ENCODE measurements around the gene PEX11B. TPM values are rescaled to one million over a fixed set of nuclear protein-coding genes. Genes with fewer than 3 reads are reported as not detected.

PEX11B gene
- total RNA-seq, 1 experiment from 2014 or later, result 19.7 TPM

- Histone ChIP-seq H3K4me1 (replicated peaks; ENCODE audit: insufficient read depth) (peaks cover 27% of the 10 kb centered on the region), H3K9me3 (ENCODE audit: insufficient read depth, low read depth) (no peaks in the 10 kb centered on the region), H3K27ac (no peak overlapping the region), H3K27me3 (ENCODE audit: insufficient read depth, low read depth) (peaks cover 15% of the 10 kb centered on the region), H3F3A (ENCODE audit: insufficient read depth, low read depth) (peaks cover 14% of the 10 kb centered on the region), H4K20me1 (ENCODE audit: insufficient read depth) (no peaks in the 10 kb centered on the region), H3K9me2 (ENCODE audit: insufficient read depth) (no peaks in the 10 kb centered on the region), H3K4me2 (peak overlapping the region; percentile 84), H3K36me3 (ENCODE audit: low read depth) (no peaks in the 10 kb centered on the region), H2AFZ (peak overlapping the region; percentile 85; the same call in 1 of the 2 replicates), H3K79me2 (ENCODE audit: low read depth) (no peaks in the 10 kb centered on the region), H3K4me3 (peak overlapping the region; percentile 65)
- TF ChIP-seq EZH2 (IDR thresholded peaks at IDR 0.05; ENCODE audit: low read depth), result no peak
- no peak for TF ChIP-seq CTCF (conservative IDR thresholded peaks at IDR 0.05)
- BruUV-seq (replicated peaks), result no TSS peak
- ChIA-PET POLR2A (ENCODE audit: unreplicated experiment) (interaction anchor here (0.6 to 1.0 kb wide), 3 partner anchors 12 to 36 kb away, joined by 4 to 9 read pairs (median 5); partner anchors contain the start of gene RBM8A), CTCF (interaction anchor here (0.9 to 1.4 kb wide), 2 partner anchors 36 to 72 kb away, joined by 3 to 7 read pairs; partner anchors contain the start of gene RBM8A)
- intact Hi-C loops (cut with micrococcal nuclease; ENCODE audit: unreplicated experiment), result loop anchor here (2.0 kb wide), 1 partner anchor 31 kb away; no protein-coding TSS in a partner anchor
- DNase-seq, result peak in 1 of 2 experiments; percentile 60
Observed at GRCh38 chr1:145963265-145964019, 44.9 kb upstream of the PEX11B start.

DNA sequence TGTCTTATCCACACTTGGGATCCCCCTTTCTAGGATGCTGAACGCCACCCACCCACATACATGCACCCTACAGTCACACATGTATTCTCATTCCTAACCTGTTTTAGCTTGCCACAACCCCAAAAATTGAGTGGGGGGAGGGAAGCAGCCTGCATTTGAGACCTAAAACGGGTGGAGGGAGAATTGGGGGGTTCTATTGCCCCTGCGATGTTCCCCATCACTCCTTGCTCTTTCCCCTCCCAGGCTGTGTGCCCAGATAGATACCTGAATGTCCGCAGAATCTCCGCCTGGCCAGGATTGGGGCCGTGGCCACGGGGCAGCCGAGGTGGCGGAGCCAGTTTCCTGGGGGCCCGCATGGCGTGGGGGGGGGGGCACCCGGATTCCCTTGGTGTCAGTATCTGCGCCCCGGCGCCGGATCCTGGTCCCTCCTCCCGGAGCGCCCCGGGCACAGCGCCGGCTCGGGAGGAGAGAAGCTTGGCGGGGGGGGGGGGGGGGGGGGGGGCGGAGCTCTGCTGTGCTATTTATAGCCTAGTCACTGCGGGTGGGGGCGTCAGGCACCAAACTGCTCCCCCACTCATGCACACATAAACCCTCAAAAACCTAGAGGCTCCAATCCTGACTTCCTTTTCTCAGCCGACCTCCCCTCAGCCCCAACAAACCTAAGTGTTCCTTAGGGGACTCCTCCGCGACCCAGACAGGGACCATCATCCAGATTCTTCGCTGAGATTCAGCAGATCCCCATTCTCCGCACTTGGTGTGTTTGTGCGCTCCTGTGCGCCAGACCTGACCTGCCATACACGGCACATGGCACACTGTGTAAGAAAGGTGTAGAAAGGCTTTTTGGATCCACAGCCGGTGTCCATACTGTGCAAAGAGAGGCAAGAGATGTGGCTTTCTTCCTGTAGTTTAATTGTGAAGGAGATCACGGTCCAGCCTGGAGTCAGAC, 43.9 kb upstream of the PEX11B start:
- no peak overlapping the region for H3K27ac ChIP-seq
- intact Hi-C loops (cut with micrococcal nuclease; ENCODE audit: unreplicated experiment), result loop anchor here (2.0 kb wide), 1 partner anchor 32 kb away; no protein-coding TSS in a partner anchor

More for the DNA sequence above, 43.9 kb upstream of the PEX11B start:
- TF ChIP-seq EZH2 (IDR thresholded peaks at IDR 0.05; ENCODE audit: low read depth) (no peak), CTCF (conservative IDR thresholded peaks at IDR 0.05) (no peak)
- ChIA-PET CTCF (interaction anchor here (0.6 to 1.4 kb wide), 4 partner anchors 9 to 241 kb away, joined by 3 to 7 read pairs (median 6); partner anchors contain the start of gene RBM8A), POLR2A (ENCODE audit: unreplicated experiment) (interaction anchor here (0.6 to 1.0 kb wide), 2 partner anchors 35 to 36 kb away, joined by 4 to 9 read pairs; partner anchors contain the start of gene RBM8A)
- Histone ChIP-seq H3K4me3 (peak overlapping the region; percentile 49; the same call in 1 of the 2 replicates), H3F3A (ENCODE audit: insufficient read depth, low read depth) (peaks cover 14% of the 10 kb centered on the region), H3K79me2 (ENCODE audit: low read depth) (no peaks in the 10 kb centered on the region), H3K4me1 (replicated peaks; ENCODE audit: insufficient read depth) (peaks cover 31% of the 10 kb centered on the region), H2AFZ (peak overlapping the region; percentile 69), H4K20me1 (ENCODE audit: insufficient read depth) (no peaks in the 10 kb centered on the region), H3K4me2 (peak overlapping the region; percentile 84), H3K36me3 (ENCODE audit: low read depth) (no peaks in the 10 kb centered on the region), H3K9me2 (ENCODE audit: insufficient read depth) (no peaks in the 10 kb centered on the region), H3K27me3 (ENCODE audit: insufficient read depth, low read depth) (peaks cover 17% of the 10 kb centered on the region), H3K9me3 (ENCODE audit: insufficient read depth, low read depth) (no peaks in the 10 kb centered on the region)
- no peak for DNase-seq
- no TSS peak for BruUV-seq (replicated peaks)

Data from PC-9 (cell line).